HEK293 (cell line): ENCODE data around the gene DPT.

ENCODE experiments used
- CTCF ChIA-PET: fragments of 350-600 bp; formaldehyde crosslinking; extraction: SDS; loops from one replicate; lab custom pipeline; 2021; ENCODE audit warnings: antibody characterized with exemption; lab: Yijun Ruan, JAX
- POLR2A ChIA-PET: fragments of 300-600 bp; formaldehyde crosslinking; extraction: SDS; loops from one replicate; lab custom pipeline; 2020; ENCODE audit warnings: antibody characterized with exemption, inconsistent platforms; lab: Yijun Ruan, JAX
- H3K27ac ChIP-seq: fragments of 200-500 bp; sonication (Bioruptor generic); 2 replicates; pipeline ENCODE4 v1.5.1; 2014; ENCODE audit warnings: low read depth, low read length, control low read depth, inconsistent platforms; ENCODE audit errors: extremely low read depth
- H3K36me3 ChIP-seq, 2 experiments: fragments of 200-500 bp in 1 of 2; sonication (Bioruptor generic) in 1 of 2; 1 replicate in 1 of 2; 2 replicates in 1 of 2; pipeline ENCODE4 v1.5.1; 2014 to 2017; ENCODE audit warnings: inconsistent platforms in 2 of 2, low read length in 2 of 2; ENCODE audit not compliant: control insufficient read depth in 2 of 2, insufficient read depth in 1 of 2
- H3K4me1 ChIP-seq: fragments of 200-500 bp; sonication (Bioruptor generic); 2 replicates; pipeline ENCODE4 v1.5.1; 2014; ENCODE audit warnings: mild to moderate bottlenecking, low read length, inconsistent platforms; ENCODE audit not compliant: control insufficient read depth, insufficient read depth
- H3K4me3 ChIP-seq: 2 replicates; pipeline ENCODE4 v1.5.1; 2011; ENCODE audit warnings: low read depth, mild to moderate bottlenecking, control low read depth, low read length, moderate library complexity
- H3K9me3 ChIP-seq: fragments of 200-500 bp; sonication (Bioruptor generic); 2 replicates; pipeline ENCODE4 v1.5.1; 2014; ENCODE audit warnings: low read depth, low read length, inconsistent platforms; ENCODE audit not compliant: control insufficient read depth, insufficient read depth
- EGR2 ChIP-seq: fragments of 450-650 bp; formaldehyde crosslinking; IDR thresholded peaks from 2 replicates; pipeline ENCODE4 v1.5.1; 2016; ENCODE audit warnings: low read depth, missing biosample characterization, missing genetic modification characterization
- INSM2 ChIP-seq: fragments of 450-650 bp; formaldehyde crosslinking; IDR thresholded peaks from 2 replicates; pipeline ENCODE4 v1.5.1; 2016; ENCODE audit warnings: missing biosample characterization, missing genetic modification characterization
- KLF8 ChIP-seq: fragments of 450-650 bp; formaldehyde crosslinking; IDR thresholded peaks from 2 replicates; pipeline ENCODE4 v1.5.1; 2016; ENCODE audit warnings: missing biosample characterization, missing genetic modification characterization
- ZNF2 ChIP-seq: fragments of 450-650 bp; formaldehyde crosslinking; IDR thresholded peaks from 2 replicates; pipeline ENCODE4 v1.5.1; 2016; ENCODE audit warnings: missing biosample characterization, missing genetic modification characterization
- ZNF214 ChIP-seq: fragments of 450-650 bp; formaldehyde crosslinking; IDR thresholded peaks from 2 replicates; pipeline ENCODE4 v1.5.1; 2017; ENCODE audit warnings: missing biosample characterization, mild to moderate bottlenecking, missing genetic modification characterization, borderline replicate concordance
- ZNF350 ChIP-seq: fragments of 450-650 bp; formaldehyde crosslinking; IDR thresholded peaks from 2 replicates; pipeline ENCODE4 v1.5.0; 2017; ENCODE audit warnings: missing biosample characterization, mild to moderate bottlenecking, missing genetic modification characterization
- ZNF473 ChIP-seq: fragments of 450-650 bp; formaldehyde crosslinking; IDR thresholded peaks from 2 replicates; pipeline ENCODE4 v1.5.1; 2017; ENCODE audit warnings: missing biosample characterization, missing genetic modification characterization
- ZNF48 ChIP-seq: fragments of 450-650 bp; formaldehyde crosslinking; IDR thresholded peaks from 2 replicates; pipeline ENCODE4 v1.5.1; 2016; ENCODE audit warnings: missing biosample characterization, missing genetic modification characterization
- ZNF513 ChIP-seq: fragments of 450-650 bp; IDR thresholded peaks from 2 replicates; pipeline ENCODE4 v1.5.1; 2018; ENCODE audit warnings: missing biosample characterization, missing genetic modification characterization
- ZNF521 ChIP-seq: fragments of 450-650 bp; formaldehyde crosslinking; IDR thresholded peaks from 2 replicates; pipeline ENCODE4 v1.5.1; 2017; ENCODE audit warnings: missing biosample characterization, mild to moderate bottlenecking, missing genetic modification characterization
- ZNF600 ChIP-seq: fragments of 450-650 bp; formaldehyde crosslinking; IDR thresholded peaks from 2 replicates; pipeline ENCODE4 v1.5.1; 2016; ENCODE audit warnings: missing biosample characterization, missing genetic modification characterization
- ZNF837 ChIP-seq: fragments of 450-650 bp; formaldehyde crosslinking; IDR thresholded peaks from 2 replicates; pipeline ENCODE4 v1.5.1; 2016; ENCODE audit warnings: missing biosample characterization, missing genetic modification characterization
- ZSCAN16 ChIP-seq: fragments of 450-650 bp; formaldehyde crosslinking; IDR thresholded peaks from 2 replicates; pipeline ENCODE4 v1.5.1; 2016; ENCODE audit warnings: missing biosample characterization, missing genetic modification characterization
- TF ChIP-seq, protein P1 (sequence below): fragments of 450-650 bp; formaldehyde crosslinking; IDR thresholded peaks from 2 replicates; pipeline ENCODE4 v1.5.1; 2016; ENCODE audit warnings: missing biosample characterization, missing genetic modification characterization
- TF ChIP-seq, protein P2 (sequence below): fragments of 450-650 bp; formaldehyde crosslinking; IDR thresholded peaks from 2 replicates; pipeline ENCODE4 v1.5.1; 2016; ENCODE audit warnings: missing biosample characterization, missing genetic modification characterization
- TF ChIP-seq, protein P3 (sequence below): fragments of 450-650 bp; formaldehyde crosslinking; IDR thresholded peaks from 2 replicates; pipeline ENCODE4 v1.5.1; 2017; ENCODE audit warnings: missing biosample characterization, missing genetic modification characterization
- TF ChIP-seq, protein P4 (sequence below): fragments of 450-650 bp; formaldehyde crosslinking; IDR thresholded peaks from 2 replicates; pipeline ENCODE4 v1.5.1; 2016; ENCODE audit warnings: missing biosample characterization, missing genetic modification characterization

The DPT gene

GRCh38 chr1:168719306-168720111 is 9.5 kb downstream of the DPT start (continued):
- TF ChIP-seq, protein P1, sequence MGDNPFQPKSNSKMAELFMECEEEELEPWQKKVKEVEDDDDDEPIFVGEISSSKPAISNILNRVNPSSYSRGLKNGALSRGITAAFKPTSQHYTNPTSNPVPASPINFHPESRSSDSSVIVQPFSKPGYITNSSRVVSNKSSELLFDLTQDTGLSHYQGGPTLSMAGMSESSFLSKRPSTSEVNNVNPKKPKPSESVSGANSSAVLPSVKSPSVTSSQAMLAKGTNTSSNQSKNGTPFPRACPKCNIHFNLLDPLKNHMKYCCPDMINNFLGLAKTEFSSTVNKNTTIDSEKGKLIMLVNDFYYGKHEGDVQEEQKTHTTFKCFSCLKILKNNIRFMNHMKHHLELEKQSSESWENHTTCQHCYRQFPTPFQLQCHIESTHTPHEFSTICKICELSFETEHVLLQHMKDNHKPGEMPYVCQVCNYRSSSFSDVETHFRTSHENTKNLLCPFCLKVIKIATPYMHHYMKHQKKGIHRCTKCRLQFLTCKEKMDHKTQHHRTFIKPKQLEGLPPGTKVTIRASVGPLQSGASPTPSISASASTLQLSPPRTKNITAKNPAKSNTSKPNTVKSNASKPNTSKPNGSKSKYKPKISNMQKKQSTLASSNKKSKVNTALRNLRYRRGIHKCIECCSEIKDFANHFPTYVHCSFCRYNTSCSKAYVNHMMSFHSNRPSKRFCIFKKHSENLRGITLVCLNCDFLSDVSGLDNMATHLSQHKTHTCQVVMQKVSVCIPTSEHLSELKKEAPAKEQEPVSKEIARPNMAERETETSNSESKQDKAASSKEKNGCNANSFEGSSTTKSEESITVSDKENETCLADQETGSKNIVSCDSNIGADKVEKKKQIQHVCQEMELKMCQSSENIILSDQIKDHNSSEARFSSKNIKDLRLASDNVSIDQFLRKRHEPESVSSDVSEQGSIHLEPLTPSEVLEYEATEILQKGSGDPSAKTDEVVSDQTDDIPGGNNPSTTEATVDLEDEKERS = no peak
- TF ChIP-seq INSM2 (tag by site-specific recombination) (no peak), ZNF350 (tag by site-specific recombination) (no peak), KLF8 (tag by site-specific recombination) (no peak), ZNF837 (tag by site-specific recombination) (no peak), ZNF2 (tag by site-specific recombination) (no peak), ZNF600 (no peak)

- H3K27ac ChIP-seq = no peak overlapping the region
- no peaks in the 10 kb centered on the region for H3K36me3 ChIP-seq
- no peaks in the 10 kb centered on the region for H3K9me3 ChIP-seq
- H3K4me1 ChIP-seq = no peaks in the 10 kb centered on the region
- CTCF ChIA-PET = no interaction called here
- POLR2A ChIA-PET = interaction anchor here (0.9 kb wide), 1 partner anchor 9 kb away, joined by 3 read pairs; no protein-coding TSS in a partner anchor
- no peak overlapping the region for H3K4me3 ChIP-seq
- TF ChIP-seq ZNF521 (tag by site-specific recombination) (no peak), EGR2 (no peak), ZNF214 (no peak), ZNF48 (tag by site-specific recombination) (no peak), INSM2 (tag by site-specific recombination) (no peak), ZSCAN16 (no peak), ZNF473 (tag by site-specific recombination) (no peak), ZNF513 (no peak)
- TF ChIP-seq, protein P2, sequence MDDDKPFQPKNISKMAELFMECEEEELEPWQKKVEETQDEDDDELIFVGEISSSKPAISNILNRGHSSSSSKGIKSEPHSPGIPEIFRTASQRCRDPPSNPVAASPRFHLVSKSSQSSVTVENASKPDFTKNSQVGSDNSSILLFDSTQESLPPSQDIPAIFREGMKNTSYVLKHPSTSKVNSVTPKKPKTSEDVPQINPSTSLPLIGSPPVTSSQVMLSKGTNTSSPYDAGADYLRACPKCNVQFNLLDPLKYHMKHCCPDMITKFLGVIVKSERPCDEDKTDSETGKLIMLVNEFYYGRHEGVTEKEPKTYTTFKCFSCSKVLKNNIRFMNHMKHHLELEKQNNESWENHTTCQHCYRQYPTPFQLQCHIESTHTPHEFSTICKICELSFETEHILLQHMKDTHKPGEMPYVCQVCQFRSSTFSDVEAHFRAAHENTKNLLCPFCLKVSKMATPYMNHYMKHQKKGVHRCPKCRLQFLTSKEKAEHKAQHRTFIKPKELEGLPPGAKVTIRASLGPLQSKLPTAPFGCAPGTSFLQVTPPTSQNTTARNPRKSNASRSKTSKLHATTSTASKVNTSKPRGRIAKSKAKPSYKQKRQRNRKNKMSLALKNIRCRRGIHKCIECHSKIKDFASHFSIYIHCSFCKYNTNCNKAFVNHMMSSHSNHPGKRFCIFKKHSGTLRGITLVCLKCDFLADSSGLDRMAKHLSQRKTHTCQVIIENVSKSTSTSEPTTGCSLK (tag by site-specific recombination) = no peak
- TF ChIP-seq, protein P3, sequence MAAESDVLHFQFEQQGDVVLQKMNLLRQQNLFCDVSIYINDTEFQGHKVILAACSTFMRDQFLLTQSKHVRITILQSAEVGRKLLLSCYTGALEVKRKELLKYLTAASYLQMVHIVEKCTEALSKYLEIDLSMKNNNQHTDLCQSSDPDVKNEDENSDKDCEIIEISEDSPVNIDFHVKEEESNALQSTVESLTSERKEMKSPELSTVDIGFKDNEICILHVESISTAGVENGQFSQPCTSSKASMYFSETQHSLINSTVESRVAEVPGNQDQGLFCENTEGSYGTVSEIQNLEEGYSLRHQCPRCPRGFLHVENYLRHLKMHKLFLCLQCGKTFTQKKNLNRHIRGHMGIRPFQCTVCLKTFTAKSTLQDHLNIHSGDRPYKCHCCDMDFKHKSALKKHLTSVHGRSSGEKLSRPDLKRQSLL (tag by site-specific recombination) = no peak
- TF ChIP-seq, protein P4, sequence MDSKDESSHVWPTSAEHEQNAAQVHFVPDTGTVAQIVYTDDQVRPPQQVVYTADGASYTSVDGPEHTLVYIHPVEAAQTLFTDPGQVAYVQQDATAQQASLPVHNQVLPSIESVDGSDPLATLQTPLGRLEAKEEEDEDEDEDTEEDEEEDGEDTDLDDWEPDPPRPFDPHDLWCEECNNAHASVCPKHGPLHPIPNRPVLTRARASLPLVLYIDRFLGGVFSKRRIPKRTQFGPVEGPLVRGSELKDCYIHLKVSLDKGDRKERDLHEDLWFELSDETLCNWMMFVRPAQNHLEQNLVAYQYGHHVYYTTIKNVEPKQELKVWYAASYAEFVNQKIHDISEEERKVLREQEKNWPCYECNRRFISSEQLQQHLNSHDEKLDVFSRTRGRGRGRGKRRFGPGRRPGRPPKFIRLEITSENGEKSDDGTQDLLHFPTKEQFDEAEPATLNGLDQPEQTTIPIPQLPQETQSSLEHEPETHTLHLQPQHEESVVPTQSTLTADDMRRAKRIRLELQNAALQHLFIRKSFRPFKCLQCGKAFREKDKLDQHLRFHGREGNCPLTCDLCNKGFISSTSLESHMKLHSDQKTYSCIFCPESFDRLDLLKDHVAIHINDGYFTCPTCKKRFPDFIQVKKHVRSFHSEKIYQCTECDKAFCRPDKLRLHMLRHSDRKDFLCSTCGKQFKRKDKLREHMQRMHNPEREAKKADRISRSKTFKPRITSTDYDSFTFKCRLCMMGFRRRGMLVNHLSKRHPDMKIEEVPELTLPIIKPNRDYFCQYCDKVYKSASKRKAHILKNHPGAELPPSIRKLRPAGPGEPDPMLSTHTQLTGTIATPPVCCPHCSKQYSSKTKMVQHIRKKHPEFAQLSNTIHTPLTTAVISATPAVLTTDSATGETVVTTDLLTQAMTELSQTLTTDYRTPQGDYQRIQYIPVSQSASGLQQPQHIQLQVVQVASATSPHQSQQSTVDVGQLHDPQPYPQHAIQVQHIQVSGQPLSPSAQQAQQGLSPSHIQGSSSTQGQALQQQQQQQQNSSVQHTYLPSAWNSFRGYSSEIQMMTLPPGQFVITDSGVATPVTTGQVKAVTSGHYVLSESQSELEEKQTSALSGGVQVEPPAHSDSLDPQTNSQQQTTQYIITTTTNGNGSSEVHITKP (tag by site-specific recombination) = no peak
Observed at GRCh38 chr1:168717906-168718891, 10.8 kb downstream of the DPT start.
